Choroid plexus epithelial cell (primary cell): Measurements from ENCODE around the gene ZSCAN31.

Experiments used
- DNase-seq: peaks from one replicate; pipeline ENCODE4 v3.0.0-alpha.2; 2010; ENCODE audit warnings: low read depth
- H3K4me3 ChIP-seq: 2 replicates; pipeline ENCODE4 v1.5.1; 2011; ENCODE audit warnings: low read depth, mild to moderate bottlenecking, control low read depth, low read length, moderate library complexity
- CTCF ChIP-seq: conservative IDR thresholded peaks from 2 replicates; pipeline ENCODE4 v1.5.1; 2011; ENCODE audit warnings: low read depth, mild to moderate bottlenecking, control low read depth, inconsistent platforms, low read length, moderate library complexity

Gene ZSCAN31

GRCh38 chr6:28335564-28336283 is at the start of gene ZSCAN31:
Gene ZSCAN31, minus strand, starts transcription at chr6:28336148. Its CDS starts 6,465 bp downstream, at chr6:28329683.
- H3K4me3 ChIP-seq = peak within 1 kb of the TSS; percentile 83
- peak; percentile 99 for DNase-seq
- TF ChIP-seq CTCF = no peak

GRCh38 chr6:28384143-28384533 is 48.2 kb upstream of the ZSCAN31 start:
- TF ChIP-seq CTCF = no peak
- H3K4me3 ChIP-seq = no peak overlapping the region
- no peak for DNase-seq

DNA sequence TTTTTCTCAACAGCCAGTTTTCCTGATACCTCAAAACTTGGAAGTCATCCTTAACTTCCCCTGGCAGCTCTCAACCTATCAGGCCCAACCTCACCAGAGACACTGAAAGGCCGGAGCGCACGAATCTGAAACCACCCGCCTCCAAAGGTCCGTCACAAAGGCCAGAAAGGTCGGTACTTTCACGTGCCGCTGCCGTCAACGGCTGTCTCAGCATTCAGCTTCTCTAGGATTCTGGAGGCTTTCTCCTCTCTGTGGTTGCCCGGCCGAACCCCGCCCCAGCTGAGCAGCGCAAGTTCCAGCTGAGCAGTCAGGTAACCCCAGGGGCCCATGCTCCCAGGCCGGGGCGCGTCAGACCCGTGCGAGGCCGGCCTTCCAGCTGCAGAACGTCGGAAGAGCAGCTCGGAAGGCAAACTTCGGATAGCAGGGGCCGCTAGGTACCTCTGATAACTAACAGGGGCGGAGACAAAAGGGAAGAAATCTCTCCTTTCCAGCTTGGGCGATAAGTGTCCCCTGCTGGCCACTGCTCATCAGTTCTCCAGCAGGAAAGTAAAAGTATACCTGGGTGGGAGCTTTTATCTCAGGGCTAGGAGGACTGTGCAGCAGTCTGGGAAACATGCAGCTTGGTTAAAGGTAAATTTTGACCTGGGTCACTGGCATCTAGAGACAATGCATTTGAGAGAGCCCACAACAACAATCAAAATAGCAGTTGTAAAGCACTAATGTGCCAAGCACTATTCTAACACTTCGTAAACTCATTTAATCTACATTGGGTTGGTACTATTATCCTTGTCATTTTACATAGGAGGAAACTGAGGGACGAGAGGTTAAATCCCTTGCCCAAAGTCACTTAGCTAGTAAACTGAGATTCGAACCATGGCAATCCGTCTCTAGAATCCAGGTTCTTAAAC is 47.5 kb upstream of the ZSCAN31 start:
- peak; percentile 73 for TF ChIP-seq CTCF
- peak; percentile 97 for DNase-seq
- peak overlapping the region; percentile 74 for H3K4me3 ChIP-seq

- no peak for DNase-seq
- TF ChIP-seq CTCF = no peak
Measured at GRCh38 chr6:28380381-28380780, 44.4 kb upstream of the ZSCAN31 start.

DNA sequence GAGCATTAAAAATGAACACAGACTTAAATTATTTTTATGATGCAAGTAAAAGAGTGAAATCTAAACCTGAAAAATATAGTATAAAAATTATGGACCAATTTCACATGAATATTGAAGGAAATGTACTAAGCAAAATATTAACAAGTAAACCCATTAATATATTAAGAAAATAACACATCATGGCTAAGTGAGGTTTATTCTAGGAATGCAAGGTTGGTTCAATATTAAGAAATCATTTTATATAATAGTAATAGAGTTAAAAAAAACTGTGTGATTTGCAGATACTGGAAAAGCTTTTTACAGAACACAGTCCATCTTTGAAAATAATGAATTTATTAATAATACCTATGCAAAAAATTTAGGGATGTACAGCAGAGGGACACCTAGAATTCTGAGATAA is 42.7 kb upstream of the ZSCAN31 start:
- DNase-seq = no peak
- no peak for TF ChIP-seq CTCF
- H3K4me3 ChIP-seq = no peak overlapping the region

More at GRCh38 chr6:28380381-28380780, 44.4 kb upstream of the ZSCAN31 start:
- H3K4me3 ChIP-seq = no peak overlapping the region

DNA sequence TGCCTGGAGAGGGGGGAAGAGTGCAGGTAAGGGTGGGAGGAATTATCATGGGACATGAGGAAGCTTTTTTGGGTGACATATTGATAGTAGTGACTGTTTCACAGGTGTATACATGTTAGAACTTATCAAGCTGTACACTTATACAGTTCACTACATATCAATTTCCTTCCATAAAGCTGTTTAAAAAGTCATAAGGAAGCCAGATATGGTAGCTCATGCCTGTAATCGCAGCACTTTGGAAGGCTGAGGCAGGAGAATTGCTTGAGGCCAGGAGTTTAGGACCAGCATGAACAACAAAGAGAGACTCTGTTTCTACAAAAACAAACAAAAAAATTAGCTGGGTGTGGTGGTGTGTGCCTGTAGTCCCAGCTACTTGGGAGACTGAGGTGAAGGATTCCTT is 41.9 kb upstream of the ZSCAN31 start:
- no peak overlapping the region for H3K4me3 ChIP-seq
- no peak for DNase-seq
- no peak for TF ChIP-seq CTCF
